HS-27A (cell line): ENCODE measurements around the gene KCNK6.
"Not testable (repeated sequence)": the region's sequence is repeated elsewhere in the genome, so short reads cannot be mapped to it uniquely, and the experiment has no call there.

Experiments used
- DNase-seq: peaks from one replicate; pipeline ENCODE4 v3.0.0-alpha.2; 2012; ENCODE audit warnings: low read depth, missing footprints

The KCNK6 gene

DNA sequence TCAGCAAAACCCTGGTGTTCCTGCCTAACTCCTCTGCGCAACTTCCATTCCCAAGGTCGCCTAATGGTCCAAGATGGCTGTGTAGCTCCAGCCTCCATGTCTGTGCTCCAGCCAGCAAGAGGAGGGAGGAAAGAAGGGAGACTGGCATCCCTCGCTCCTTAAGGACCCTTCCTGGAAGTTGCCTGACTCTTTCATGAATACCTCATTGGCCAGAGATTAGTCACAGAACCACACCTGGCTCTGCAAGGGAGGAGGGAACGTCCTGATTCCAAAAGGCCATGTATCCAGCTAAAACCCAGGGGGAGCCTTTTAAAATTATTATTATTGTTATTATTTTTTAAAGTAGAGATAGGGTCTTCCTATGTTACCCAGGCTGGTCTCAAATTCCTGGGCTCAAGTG lies 4.8 kb downstream of the KCNK6 start:
- no peak for DNase-seq

- DNase-seq = no peak
These were observed 6.9 kb downstream of the KCNK6 start for GRCh38 chr19:38326591-38326990.

- no peak for DNase-seq
These were observed 10.0 kb downstream of the KCNK6 start for GRCh38 chr19:38329651-38330050.

- no peak for DNase-seq
These were observed 12.1 kb downstream of the KCNK6 start for GRCh38 chr19:38331728-38332127.

DNA sequence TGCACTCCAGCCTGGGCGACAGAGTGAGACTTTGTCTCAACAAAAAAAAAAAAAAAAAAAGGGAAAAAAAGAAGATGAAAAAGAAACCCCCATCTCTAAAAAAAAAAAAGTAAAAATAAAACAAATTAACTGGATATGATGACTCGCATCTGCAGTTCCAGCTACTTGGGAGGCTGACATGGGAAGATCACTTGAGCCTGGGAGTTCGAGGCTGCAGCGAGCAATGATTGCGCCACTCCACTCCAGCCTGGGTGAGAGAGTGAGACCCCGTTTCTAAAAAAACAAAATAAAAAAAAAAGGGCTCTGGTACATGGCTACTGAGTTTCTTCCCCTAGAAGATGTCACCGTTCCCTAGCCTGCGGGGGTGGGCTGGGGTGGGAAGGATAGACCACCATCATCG lies 13.6 kb downstream of the KCNK6 start:
- no peak for DNase-seq

DNA sequence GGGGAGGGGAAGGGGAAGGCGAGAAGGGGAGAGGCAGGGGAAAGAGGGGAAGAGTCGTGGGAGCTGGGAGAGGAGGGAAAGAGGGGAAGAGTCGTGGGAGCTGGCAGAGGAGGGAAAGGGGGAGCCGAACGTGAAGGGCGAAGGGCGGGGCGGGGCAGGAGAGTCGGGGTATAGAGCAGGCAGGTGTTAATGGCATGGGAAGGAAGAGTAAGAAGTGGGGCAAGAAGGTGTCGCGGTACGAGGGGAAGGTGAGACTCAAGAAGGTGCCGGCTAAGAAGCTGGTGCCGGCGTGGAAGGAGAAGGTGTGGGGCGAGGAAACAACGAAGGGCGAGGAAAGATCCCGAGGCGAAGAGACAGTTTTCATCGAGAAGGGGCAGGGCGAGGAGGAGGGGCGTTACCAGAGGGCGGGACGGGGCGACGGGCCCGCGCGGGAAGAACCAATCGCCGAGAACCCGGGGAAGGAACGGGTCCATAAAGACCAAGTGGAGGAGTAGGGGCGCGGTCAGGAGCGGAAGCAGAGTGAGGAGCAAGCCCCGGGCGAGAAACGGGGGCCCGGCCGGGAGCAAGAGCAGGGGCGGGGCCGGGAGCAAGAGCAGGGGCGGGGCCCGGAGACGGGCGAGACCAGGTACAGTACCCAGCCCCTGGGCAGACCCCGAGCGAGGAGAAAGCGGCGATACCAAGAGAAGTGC lies 16.4 kb downstream of the KCNK6 start:
- peak; percentile 97 for DNase-seq

- DNase-seq = peak; percentile 93
These were observed 17.2 kb downstream of the KCNK6 start for GRCh38 chr19:38336638-38337359.

- no peak for DNase-seq
These were observed 17.7 kb downstream of the KCNK6 start for GRCh38 chr19:38337360-38337653.

DNA sequence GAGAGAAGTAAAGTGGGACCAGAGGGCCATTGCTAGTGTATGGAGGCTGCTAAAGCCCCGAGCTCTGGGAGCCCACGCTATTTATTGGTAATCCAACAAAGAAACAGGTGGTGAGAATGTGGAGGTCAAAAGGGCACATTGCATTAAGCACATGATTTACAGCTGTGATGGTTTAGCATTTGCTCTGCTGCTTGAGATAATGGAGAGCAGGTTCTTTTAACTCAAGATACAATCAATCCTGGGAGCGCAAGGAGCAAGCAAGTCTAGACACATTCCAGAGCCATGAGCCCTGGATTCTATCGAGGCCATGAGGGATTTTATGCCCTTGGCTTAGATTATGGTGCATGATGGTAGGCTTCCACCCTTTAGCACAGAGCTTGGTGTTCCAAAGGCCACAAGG lies 19.4 kb downstream of the KCNK6 start:
- not testable (repeated sequence) for DNase-seq

DNA sequence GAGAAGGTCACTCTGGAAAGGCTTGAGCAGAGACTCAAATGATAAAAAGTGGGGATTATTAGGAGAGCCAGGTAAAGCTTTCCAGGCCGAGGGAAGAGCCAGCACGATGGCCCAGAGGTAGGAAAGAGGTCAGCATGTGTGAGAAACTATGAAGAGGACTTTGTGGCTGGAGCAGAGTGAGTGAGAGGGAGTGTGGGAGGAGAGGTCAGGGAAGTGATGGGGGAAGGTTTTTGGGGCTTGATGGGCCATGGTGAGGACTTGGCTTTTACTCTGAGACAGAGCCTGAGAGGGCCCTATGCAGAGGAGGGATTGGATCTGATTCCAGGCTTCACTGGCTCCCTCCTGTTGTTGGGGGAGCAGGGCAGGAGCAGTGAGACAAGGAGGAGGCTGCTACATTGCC lies 21.3 kb downstream of the KCNK6 start:
- no peak for DNase-seq

DNA sequence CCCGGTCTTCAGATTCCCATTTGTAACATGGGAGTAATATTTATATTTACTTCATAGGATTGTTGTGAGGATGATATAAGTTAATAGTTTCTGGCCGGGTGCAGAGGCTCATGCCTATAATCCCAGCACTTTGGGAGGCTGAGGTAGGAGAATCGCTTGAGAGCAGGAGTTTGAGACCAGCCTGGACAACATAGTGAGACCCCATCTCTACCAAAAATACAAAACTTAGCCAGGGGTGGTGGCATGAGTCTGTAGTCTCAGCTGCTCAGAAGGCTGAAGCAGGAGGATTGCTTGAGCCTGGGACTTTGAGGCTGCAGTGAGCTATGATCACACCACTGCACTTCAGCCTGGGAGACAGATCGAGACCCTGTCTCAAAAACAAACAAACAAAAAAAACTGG lies 27.2 kb downstream of the KCNK6 start:
- DNase-seq = no peak

DNA sequence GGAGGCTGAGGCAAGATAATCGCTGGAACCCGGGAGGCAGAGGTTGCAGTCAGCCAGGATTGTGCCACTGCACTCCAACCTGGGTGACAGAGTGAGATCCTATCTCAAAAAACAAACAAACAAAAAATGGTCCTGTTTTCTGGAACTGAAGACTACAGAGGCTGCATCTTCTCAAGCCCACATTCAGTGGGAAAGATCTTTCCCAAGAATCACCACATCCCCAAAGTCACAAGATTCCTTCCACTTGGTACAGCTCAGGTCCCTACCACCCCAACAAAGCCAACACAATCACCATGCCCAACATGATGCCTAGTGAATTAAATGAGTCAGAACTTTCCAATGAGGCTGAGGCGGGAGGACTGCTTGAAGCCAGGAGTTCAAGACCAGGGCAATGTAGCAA lies 31.2 kb downstream of the KCNK6 start:
- DNase-seq = no peak

DNA sequence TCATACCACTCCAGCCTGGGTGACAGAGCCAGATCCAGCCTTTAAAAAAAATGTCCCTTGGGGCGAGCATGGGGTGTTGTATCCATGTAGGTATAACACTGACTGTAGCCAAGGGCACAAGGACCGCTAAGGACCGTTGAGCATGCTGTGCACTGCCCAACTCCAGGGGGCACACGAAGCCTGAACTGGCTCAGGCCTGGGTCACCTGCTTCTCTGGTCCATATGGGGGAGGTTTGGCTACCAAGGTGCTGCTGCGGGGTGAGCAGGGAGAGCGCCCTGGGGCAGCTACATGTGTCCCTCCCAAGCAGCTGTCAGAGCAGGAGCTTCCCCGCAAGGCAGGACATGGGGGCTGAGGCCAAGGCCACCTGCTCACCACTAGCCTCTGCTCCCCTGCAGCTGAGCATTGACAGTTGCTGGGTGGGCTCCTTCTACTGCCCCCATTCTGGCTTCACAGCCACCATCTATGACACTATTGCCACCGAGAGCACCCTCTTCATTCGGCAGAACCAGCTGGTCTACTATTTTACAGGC lies 32.3 kb downstream of the KCNK6 start:
- no peak for DNase-seq

GRCh38 chr19:38352611-38353010 lies 33.0 kb downstream of the KCNK6 start:
- DNase-seq = no peak

- DNase-seq = no peak
These were observed 36.4 kb downstream of the KCNK6 start for GRCh38 chr19:38355728-38356725.

- DNase-seq = no peak
These were observed 38.4 kb downstream of the KCNK6 start for GRCh38 chr19:38358071-38358470.

- no peak for DNase-seq
These were observed 39.8 kb downstream of the KCNK6 start for GRCh38 chr19:38359242-38360021.

- no peak for DNase-seq
These were observed 40.7 kb downstream of the KCNK6 start for GRCh38 chr19:38360351-38360750.

DNA sequence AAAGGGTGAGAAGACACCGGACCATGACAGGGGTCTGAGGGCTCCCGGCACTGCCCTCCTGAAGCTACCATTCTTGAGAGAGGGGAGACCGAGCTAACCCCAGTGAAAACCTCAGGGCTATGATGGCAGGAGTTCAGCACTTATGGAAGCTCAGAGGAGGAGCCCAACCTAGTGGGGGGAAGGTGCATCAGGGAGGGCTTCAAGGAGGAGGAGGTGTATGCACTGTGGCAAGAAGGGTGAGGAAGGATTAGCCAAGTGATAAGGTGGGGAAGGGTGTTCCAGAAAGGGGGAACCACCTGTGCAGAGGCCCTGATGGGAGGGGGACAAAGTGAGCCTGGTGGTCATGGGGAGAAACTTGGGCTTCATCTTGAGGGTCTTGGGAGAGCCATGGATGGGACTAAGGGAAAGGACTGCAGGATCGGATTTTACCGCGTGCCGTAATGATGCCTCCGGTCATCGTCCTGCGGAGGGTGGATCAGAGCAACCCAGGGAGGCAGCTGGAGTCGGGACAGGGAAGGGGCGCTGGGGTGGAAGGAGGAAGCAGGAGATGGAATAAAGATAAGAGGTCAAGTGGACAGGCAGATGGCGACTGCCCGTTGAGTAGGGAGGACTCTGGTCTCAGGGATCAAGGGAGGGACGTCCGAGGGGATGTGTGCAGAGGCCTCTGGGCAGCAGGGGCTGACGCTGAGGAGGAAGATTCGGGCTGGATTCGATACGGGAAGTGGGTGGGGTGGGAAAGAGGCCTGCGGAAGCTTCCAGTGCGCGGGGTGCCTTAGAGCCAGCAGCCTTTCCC lies 41.4 kb downstream of the KCNK6 start:
- no peak for DNase-seq

- no peak for DNase-seq
These were observed 42.0 kb downstream of the KCNK6 start for GRCh38 chr19:38361633-38362075.
